H1 (cell line): ENCODE measurements around the gene C1orf21. TPM values are rescaled to one million over a fixed set of nuclear protein-coding genes. Genes with fewer than 3 reads are reported as not detected.

Experiments
- CTCF ChIA-PET: fragments of 300-600 bp; sonication (Branson Sonifier 250); formaldehyde crosslinking; loops from one replicate; lab custom pipeline; 2021; ENCODE audit not compliant: partially characterized antibody; lab: Charles Lee
- POLR2A ChIA-PET: fragments of 300-600 bp; sonication (Branson Sonifier 250); formaldehyde crosslinking; loops from one replicate; lab custom pipeline; 2021; ENCODE audit warnings: inconsistent platforms; ENCODE audit not compliant: partially characterized antibody; lab: Charles Lee
- DNase-seq, 2 experiments: peaks; one replicate each; pipeline versions ENCODE4 v3.0.0 to v3.0.0-alpha.2; 2010 to 2022; ENCODE audit warnings: low spot score in 2 of 2, low read depth in 1 of 2, mixed read lengths in 1 of 2
- FAIRE-seq: peaks from 2 replicates; lab custom pipeline; 2011; peaks lifted over from hg19 to GRCh38; lab: Jason Lieb, UNC
- H2AFZ ChIP-seq: 2 replicates; pipeline ENCODE4 v1.8.1; 2012; ENCODE audit warnings: low read length, inconsistent platforms
- H2AK5ac ChIP-seq: 2 replicates; pipeline ENCODE4 v1.6.1; 2013; ENCODE audit warnings: low read depth, low read length
- H2BK120ac ChIP-seq: replicated peaks from 2 replicates; pipeline ENCODE3; 2013; ENCODE audit warnings: low read depth, low read length, inconsistent platforms
- H2BK12ac ChIP-seq: 2 replicates; pipeline ENCODE4 v1.6.1; 2013; ENCODE audit warnings: low read depth, low read length
- H2BK15ac ChIP-seq: 2 replicates; pipeline ENCODE4 v1.6.1; 2013; ENCODE audit warnings: low read length
- H2BK20ac ChIP-seq: 2 replicates; pipeline ENCODE4 v1.6.1; 2013; ENCODE audit warnings: low read length
- H2BK5ac ChIP-seq: 2 replicates; pipeline ENCODE4 v1.6.1; 2013; ENCODE audit warnings: low read depth, low read length
- H3K14ac ChIP-seq: 2 replicates; pipeline ENCODE4 v1.6.1; 2013; ENCODE audit warnings: inconsistent platforms; ENCODE audit not compliant: insufficient read length
- H3K18ac ChIP-seq: 2 replicates; pipeline ENCODE4 v1.6.1; 2013; ENCODE audit warnings: low read length; ENCODE audit errors: extremely low read depth
- H3K23ac ChIP-seq: 2 replicates; pipeline ENCODE4 v1.6.1; 2013; ENCODE audit warnings: inconsistent platforms; ENCODE audit not compliant: insufficient read length
- H3K23me2 ChIP-seq: 2 replicates; pipeline ENCODE4 v1.6.1; 2013; ENCODE audit warnings: low read depth, low read length
- H3K27ac ChIP-seq: 2 replicates; pipeline ENCODE4 v1.6.1; 2011; ENCODE audit warnings: low read depth, low read length, inconsistent platforms
- H3K27me3 ChIP-seq, 4 experiments: replicated peaks in 1 of 4; 1 replicate in 1 of 4; 2 replicates in 3 of 4; pipeline versions ENCODE4 v1.6.1 to v1.8.1; 2011 to 2013; ENCODE audit warnings: low read length in 3 of 4, mild to moderate bottlenecking in 3 of 4, inconsistent platforms in 2 of 4, mixed read lengths in 2 of 4, moderate library complexity in 1 of 4; ENCODE audit not compliant: control insufficient read depth in 3 of 4, insufficient read depth in 3 of 4; ENCODE audit errors: extremely low read depth in 1 of 4
- H3K36me3 ChIP-seq, 4 experiments: 2 replicates each; pipeline versions ENCODE4 v1.6.1 to v1.8.1; 2011 to 2013; ENCODE audit warnings: mild to moderate bottlenecking in 4 of 4, low read length in 3 of 4, moderate library complexity in 2 of 4, control low read depth in 1 of 4, inconsistent platforms in 1 of 4; ENCODE audit not compliant: insufficient read depth in 4 of 4, control insufficient read depth in 2 of 4
- H3K4ac ChIP-seq: replicated peaks from 2 replicates; pipeline ENCODE3; 2013; ENCODE audit warnings: low read length, low read depth, mixed read lengths, inconsistent platforms; ENCODE audit not compliant: insufficient read length
- H3K4me1 ChIP-seq, 4 experiments: replicated peaks in 1 of 4; 1 replicate in 1 of 4; 2 replicates in 3 of 4; pipeline versions ENCODE4 v1.6.1 to v1.8.1; 2011 to 2013; ENCODE audit warnings: low read length in 3 of 4, inconsistent platforms in 2 of 4, mixed read lengths in 1 of 4; ENCODE audit not compliant: insufficient read depth in 4 of 4, control insufficient read depth in 3 of 4
- H3K4me2 ChIP-seq, 2 experiments: 2 replicates each; pipeline versions ENCODE4 v1.6.1 to v1.8.1; 2011 to 2013; ENCODE audit warnings: low read depth in 2 of 2, low read length in 2 of 2, control low read depth in 1 of 2, inconsistent platforms in 1 of 2, mild to moderate bottlenecking in 1 of 2; ENCODE audit not compliant: insufficient read depth in 1 of 2
- H3K4me3 ChIP-seq, 4 experiments: fragments of 200-600, 300-600 bp in 1 of 4; sonication (generic), shearing (Covaris generic), sonication (Bioruptor Twin) in 1 of 4; 2 replicates each; pipeline versions ENCODE4 v1.5.1 to v1.8.1; 2011 to 2016; ENCODE audit warnings: low read length in 4 of 4, low read depth in 3 of 4, control low read depth in 2 of 4, inconsistent platforms in 2 of 4, mild to moderate bottlenecking in 2 of 4, mixed read lengths in 1 of 4, moderate library complexity in 1 of 4; ENCODE audit not compliant: insufficient read depth in 2 of 4; ENCODE audit errors: extremely low read depth in 1 of 4
- H3K56ac ChIP-seq: replicated peaks from 2 replicates; pipeline ENCODE3; 2013; ENCODE audit warnings: low read depth, mild to moderate bottlenecking, mixed read lengths, low read length, inconsistent platforms; ENCODE audit not compliant: insufficient read length
- H3K79me1 ChIP-seq: 2 replicates; pipeline ENCODE4 v1.6.1; 2013; ENCODE audit warnings: low read depth, low read length, control low read depth
- H3K79me2 ChIP-seq, 2 experiments: 2 replicates each; pipeline versions ENCODE4 v1.6.1 to v1.8.1; 2012 to 2013; ENCODE audit warnings: low read length in 2 of 2, mild to moderate bottlenecking in 2 of 2, inconsistent platforms in 1 of 2; ENCODE audit not compliant: insufficient read depth in 2 of 2, control insufficient read depth in 1 of 2
- H3K9ac ChIP-seq, 4 experiments: replicated peaks in 1 of 4; 1 replicate in 1 of 4; 2 replicates in 3 of 4; pipeline versions ENCODE4 v1.6.1 to v1.8.1; 2011 to 2013; ENCODE audit warnings: low read depth in 3 of 4, low read length in 3 of 4, control low read depth in 2 of 4, mild to moderate bottlenecking in 2 of 4, moderate library complexity in 2 of 4, inconsistent platforms in 1 of 4; ENCODE audit errors: extremely low read depth in 1 of 4
- H3K9me3 ChIP-seq, 2 experiments: 2 replicates each; pipeline versions ENCODE4 v1.6.1 to v1.8.1; 2012 to 2013; ENCODE audit warnings: mild to moderate bottlenecking in 2 of 2, moderate library complexity in 2 of 2, control low read depth in 1 of 2, inconsistent platforms in 1 of 2, low read depth in 1 of 2, low read length in 1 of 2, mixed read lengths in 1 of 2; ENCODE audit not compliant: insufficient read depth in 2 of 2
- H4K20me1 ChIP-seq, 2 experiments: replicated peaks in 1 of 2; 2 replicates each; pipeline versions ENCODE3 to v1.8.1; 2011 to 2013; ENCODE audit warnings: inconsistent platforms in 2 of 2, low read length in 2 of 2, mild to moderate bottlenecking in 1 of 2; ENCODE audit not compliant: insufficient read depth in 2 of 2, control insufficient read depth in 1 of 2
- H4K5ac ChIP-seq: 2 replicates; pipeline ENCODE4 v1.6.1; 2013; ENCODE audit warnings: low read length, low read depth, mixed read lengths, inconsistent platforms; ENCODE audit not compliant: insufficient read length
- H4K8ac ChIP-seq: 2 replicates; pipeline ENCODE4 v1.8.0; 2013; ENCODE audit warnings: mild to moderate bottlenecking, moderate library complexity, low read length, inconsistent platforms; ENCODE audit not compliant: insufficient read depth; ENCODE audit errors: extremely low read depth
- H4K91ac ChIP-seq: replicated peaks from 2 replicates; pipeline ENCODE3; 2013; ENCODE audit warnings: low read length, mixed read lengths, inconsistent platforms; ENCODE audit not compliant: insufficient read length
- ATF2 ChIP-seq: IDR thresholded peaks from 2 replicates; pipeline ENCODE4 v1.6.1; 2012; ENCODE audit warnings: low read length, inconsistent platforms
- BRCA1 ChIP-seq: IDR thresholded peaks from 2 replicates; pipeline ENCODE4 v1.6.1; 2012; ENCODE audit warnings: low read depth, low read length, improper control_type of control experiment
- CREB1 ChIP-seq: IDR thresholded peaks from 2 replicates; pipeline ENCODE4 v1.6.1; 2012; ENCODE audit warnings: inconsistent platforms
- CTCF ChIP-seq, 3 experiments: IDR thresholded peaks; 1 replicate in 2 of 3; 2 replicates in 1 of 3; pipeline versions ENCODE4 v1.5.1 to v1.6.1; 2011; ENCODE audit warnings: low read length in 3 of 3, mild to moderate bottlenecking in 3 of 3, inconsistent platforms in 2 of 3, low read depth in 1 of 3, moderate library complexity in 1 of 3; ENCODE audit not compliant: insufficient read depth in 1 of 3; ENCODE audit errors: control extremely low read depth in 1 of 3
- HDAC6 ChIP-seq: IDR thresholded peaks from one replicate; pipeline ENCODE4 v1.7.1; 2012; ENCODE audit warnings: low read depth, mild to moderate bottlenecking, inconsistent platforms, low read length, moderate library complexity
- SP4 ChIP-seq: IDR thresholded peaks from 2 replicates; pipeline ENCODE4 v1.6.1; 2012; ENCODE audit warnings: low read length, inconsistent platforms
- TAF7 ChIP-seq: optimal IDR thresholded peaks from 2 replicates; pipeline ENCODE3; 2011; ENCODE audit warnings: low read depth, mild to moderate bottlenecking, inconsistent platforms, low read length, moderate library complexity, borderline replicate concordance
- YY1 ChIP-seq: IDR thresholded peaks from 2 replicates; pipeline ENCODE4 v1.6.1; 2011; ENCODE audit warnings: low read depth, mild to moderate bottlenecking, low read length
- WGBS, 2 experiments: shearing (Covaris generic) in 1 of 2; methylation state at CpG; one replicate each; pipeline versions ENCODE4 v1.1.6 to v1.1.7; 2013 to 2015; ENCODE audit warnings: low lambda C conversion rate in 2 of 2, mixed read lengths in 2 of 2, inconsistent platforms in 1 of 2, low coverage in 1 of 2, missing lambda C conversion rate in 1 of 2; ENCODE audit not compliant: insufficient replicate concordance in 2 of 2, insufficient coverage in 1 of 2, insufficient read length in 1 of 2; ENCODE audit errors: extremely low coverage in 1 of 2, missing lambda C conversion rate in 1 of 2; 5-methylcytosine and 5-hydroxymethylcytosine counted together
- polyA plus RNA-seq, 7 experiments: library from polyadenylated mRNA; depleted of rRNA in 3 of 7; stranded (reverse) in 5 of 7; unstranded in 2 of 7; fragments of >200 nt in 5 of 7; fragments of 200-250 nt in 2 of 7; gene quantifications; 1 replicate in 5 of 7; 2 replicates in 1 of 7; 4 replicates in 1 of 7; pipeline versions ENCODE4 v1.2.1 to v1.2.3, GENCODE V29; 2011 to 2013; ENCODE audit warnings: missing spikeins in 2 of 7, mixed read lengths in 2 of 7
- total RNA-seq: library from RNA; stranded (reverse); fragmentation: NEBNext Ultra II Directional; extraction: Animal tissue kit (Norgen Biotek cat#: 25700); gene quantifications from 2 replicates; pipeline ENCODE4 v1.2.1, GENCODE V29; 2021

The C1orf21 gene
- total and polyA plus RNA-seq, 2 of the 8 experiments (the other 6 are each of a cell fraction or from before 2014, with no cell fraction given), result 16.6 to 51.0 TPM

- Histone ChIP-seq H4K8ac (no peak overlapping the region), H3K18ac (no peak overlapping the region), H3K23me2 (no peaks in the 10 kb centered on the region), H4K5ac (no peak overlapping the region), H3K14ac (no peak overlapping the region), H2BK120ac (no peak overlapping the region), H2BK15ac (no peak overlapping the region), H2AK5ac (no peak overlapping the region), H3K4me1 (peaks cover 0 to 14% (median 5%) of the 10 kb centered on the region in 4 experiments; a peak in 6 of 7 replicates), H2AFZ (no peak overlapping the region), H2BK20ac (no peak overlapping the region), H4K91ac (no peak overlapping the region), H3K4ac (no peak overlapping the region), H3K36me3 (0 out of 8 replicates have a peak, but pooled peaks cover 0 to 2% (median 0%) of the 10 kb centered on the region in 4 experiments), H3K56ac (no peak overlapping the region), H3K4me2 (no peak overlapping the region), H4K20me1 (no peaks in the 10 kb centered on the region), H3K27ac (no peak overlapping the region), H3K79me1 (0 out of 2 replicates have a peak, but pooled peaks cover 3% of the 10 kb centered on the region), H3K4me3 (no peak overlapping the region), H3K9me3 (no peaks in the 10 kb centered on the region), H2BK12ac (no peak overlapping the region), H3K9ac (no peak overlapping the region), H3K79me2 (peaks cover 0 to 72% of the 10 kb centered on the region in 2 experiments; a peak in 3 of 4 replicates), H2BK5ac (0 out of 2 replicates have a peak overlapping the region, but pooled peaks have one; percentile 67), H3K27me3 (no peaks in the 10 kb centered on the region), H3K23ac (no peak overlapping the region)
- FAIRE-seq, result no peak
- DNase-seq, result no peak
- TF ChIP-seq YY1 (no peak), HDAC6 (no peak), CREB1 (no peak), BRCA1 (no peak), ATF2 (no peak), CTCF (IDR thresholded peaks at IDR 0.05; ENCODE audit: control extremely low read depth in 1 of 3, insufficient read depth in 1 of 3, low read depth in 1 of 3, low read length in 3 of 3) (no peak), TAF7 (no peak), SP4 (no peak)
- 90% methylated on average over 5 of the region's 5 CpGs; no CpG with 5 or more reads in 1 of the 2 experiments for WGBS, 2 experiments
- CTCF ChIA-PET, result no interaction called here
- POLR2A ChIA-PET, result no interaction called here
These were observed 100.8 kb downstream of the C1orf21 start for GRCh38 chr1:184487531-184488193.
